Medulla oblongata (tissue), 1 donor: ENCODE results near the gene ATP2A2.
"Not testable (repeated sequence)": the region's sequence is repeated elsewhere in the genome, so short reads cannot be mapped to it uniquely, and the experiment has no call there.

Experiments
- DNase-seq: peaks from one replicate; pipeline ENCODE4 v3.0.0-alpha.2; 2015; ENCODE audit errors: extremely low spot score

The ATP2A2 gene

DNA sequence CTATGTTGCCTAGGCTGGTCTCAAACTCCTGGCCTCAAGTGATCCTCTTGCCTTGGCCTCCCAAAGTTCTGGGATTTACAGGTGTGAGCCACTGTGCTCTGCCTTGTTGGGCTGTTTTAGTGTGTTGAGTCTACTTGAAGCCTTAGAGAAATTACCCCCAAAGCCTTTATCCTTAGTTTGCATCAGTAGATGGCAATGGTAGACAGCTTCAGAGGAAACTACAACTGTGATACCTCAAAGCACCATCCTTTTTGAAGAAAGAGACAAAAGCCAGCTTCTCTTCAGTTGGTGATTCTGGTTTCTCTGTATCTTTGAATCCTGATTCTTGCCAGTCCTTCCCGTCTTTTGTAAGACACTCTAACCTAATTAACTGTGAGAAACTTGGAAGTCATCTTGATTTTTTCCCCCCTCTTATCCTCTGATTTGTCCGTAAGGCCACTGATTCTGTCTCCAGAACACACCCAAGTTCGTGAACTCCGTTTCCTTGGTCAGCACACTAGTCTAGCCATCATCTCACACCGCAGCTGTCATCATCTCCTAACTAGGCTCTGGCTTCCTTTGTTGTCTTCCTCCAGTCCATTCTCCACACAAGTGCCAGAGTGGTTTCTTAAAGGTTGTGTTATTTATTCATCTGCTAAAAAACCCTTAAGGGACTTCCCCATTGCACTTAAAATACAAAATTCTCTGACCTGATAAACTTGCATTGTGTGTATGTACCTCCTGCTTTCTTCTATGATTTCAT, 20.2 kb downstream of the ATP2A2 start:
- DNase-seq: no peak

DNA sequence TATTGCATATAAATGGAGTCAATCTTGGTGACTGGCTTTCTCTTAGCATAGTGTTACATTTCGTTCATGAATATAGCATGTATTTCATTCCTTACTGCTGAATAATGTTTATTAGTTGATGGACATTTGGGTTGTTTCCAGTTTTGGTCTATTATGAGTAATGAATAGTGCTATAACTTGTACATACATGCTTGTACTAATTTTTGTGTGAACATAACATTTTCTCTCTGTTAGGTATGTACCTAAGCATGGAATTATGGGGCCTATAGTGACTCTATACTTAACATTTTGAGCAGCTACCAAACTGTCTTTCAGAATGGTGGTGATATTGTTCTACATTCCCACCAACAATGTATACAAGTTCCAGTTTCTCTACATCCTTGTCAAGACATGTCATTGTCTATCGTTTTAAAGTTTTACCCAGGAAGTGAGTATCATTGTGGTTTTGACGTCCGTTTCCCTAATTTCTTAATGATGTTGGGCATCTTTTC, 23.1 kb downstream of the ATP2A2 start:
- no peak for DNase-seq

DNA sequence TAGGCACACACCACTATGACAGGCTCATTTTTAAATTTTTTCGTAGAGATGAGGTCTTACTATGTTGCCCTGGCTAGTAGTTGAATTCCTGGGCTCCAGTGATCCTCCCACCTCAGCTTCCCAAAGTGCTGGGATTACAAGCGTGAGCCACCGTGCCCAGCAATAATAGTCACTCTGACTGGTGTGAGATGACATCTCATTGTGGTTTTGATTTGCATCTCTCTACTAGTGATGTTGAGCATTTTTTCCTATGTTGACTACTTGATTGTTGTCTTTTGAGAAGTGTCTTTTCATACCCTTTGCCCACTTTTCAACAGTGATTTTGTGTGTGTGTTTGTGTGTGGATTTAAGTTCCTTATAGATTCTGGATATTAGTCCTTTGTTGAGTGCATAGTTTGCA, 26.3 kb downstream of the ATP2A2 start:
- no peak for DNase-seq

GRCh38 chr12:110310763-110311162, 29.7 kb downstream of the ATP2A2 start:
- DNase-seq: no peak

DNA sequence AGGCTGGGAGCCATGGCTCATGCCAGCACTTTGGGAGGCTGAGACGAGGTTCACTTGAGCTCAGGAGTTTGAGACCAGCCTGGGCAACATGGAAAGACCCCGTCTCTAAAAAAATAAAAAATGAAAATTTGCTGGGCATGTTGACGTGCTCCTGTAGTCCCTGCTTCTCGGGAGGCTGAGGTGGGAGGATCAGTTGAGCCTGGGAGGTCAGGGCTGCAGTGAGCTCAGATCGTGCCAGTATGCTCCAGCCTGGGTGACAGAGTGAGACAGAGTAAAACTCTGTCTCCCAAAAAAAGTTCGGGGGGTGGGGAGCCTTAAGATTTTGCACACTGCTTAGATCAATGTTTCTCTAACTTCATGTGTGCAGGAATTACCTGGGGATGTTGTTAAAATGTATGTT, 30.9 kb downstream of the ATP2A2 start:
- no peak for DNase-seq

DNA sequence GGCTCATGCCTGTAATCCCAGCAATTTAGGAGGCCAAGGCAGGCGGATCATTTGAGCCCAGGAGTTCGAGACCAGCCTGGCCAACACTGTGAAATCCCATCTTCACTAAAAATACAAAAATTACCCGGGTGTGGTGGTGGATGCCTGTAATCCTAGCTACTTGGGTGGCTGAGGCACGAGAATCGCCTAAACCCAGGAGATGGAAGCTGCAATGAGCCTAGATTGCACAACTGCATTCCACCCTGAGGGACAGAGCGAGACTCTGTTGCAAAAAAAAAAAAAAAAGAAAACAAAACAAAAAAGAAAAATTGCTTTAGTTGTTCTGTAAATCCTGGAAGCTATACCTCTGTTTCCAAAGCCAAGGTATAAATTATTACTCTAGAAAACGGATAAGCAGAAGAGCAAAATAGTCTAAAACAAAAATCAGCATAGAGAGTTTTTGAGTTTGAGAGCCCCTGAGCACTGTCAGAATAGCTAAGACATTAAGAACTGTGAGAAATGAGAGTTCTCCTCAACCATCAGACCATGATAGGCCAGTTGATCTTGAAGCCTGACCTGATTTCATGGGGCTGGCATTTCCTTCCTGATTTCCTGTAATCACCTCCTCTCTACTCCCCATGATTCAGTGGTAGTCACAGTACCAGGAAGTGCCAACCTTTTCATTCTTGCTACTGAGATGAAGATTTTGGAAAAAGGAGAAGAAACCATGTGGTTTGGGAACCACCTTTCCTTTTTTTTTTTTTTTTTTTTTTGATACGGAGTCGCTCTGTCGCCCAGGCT, 31.7 kb downstream of the ATP2A2 start:
- DNase-seq: no peak

DNA sequence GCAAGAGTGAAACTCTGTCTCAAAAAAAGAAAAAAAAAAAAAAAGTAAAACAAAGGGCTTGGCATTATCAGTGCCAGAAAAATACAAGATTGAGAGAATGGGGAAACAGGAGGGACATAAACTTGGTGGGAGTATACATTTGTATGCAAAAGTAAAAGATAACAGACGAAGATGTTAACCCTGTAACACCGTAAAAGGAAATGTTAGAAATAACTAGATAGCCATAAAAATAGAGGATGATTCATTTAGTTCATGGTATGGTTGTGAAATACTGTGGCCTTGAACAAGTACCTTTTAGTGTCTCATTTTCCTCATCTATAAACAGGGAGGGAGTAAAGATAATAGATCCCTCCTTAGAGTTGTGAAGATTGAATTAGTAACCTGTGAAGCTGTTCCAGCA, 33.3 kb downstream of the ATP2A2 start:
- no peak for DNase-seq

DNA sequence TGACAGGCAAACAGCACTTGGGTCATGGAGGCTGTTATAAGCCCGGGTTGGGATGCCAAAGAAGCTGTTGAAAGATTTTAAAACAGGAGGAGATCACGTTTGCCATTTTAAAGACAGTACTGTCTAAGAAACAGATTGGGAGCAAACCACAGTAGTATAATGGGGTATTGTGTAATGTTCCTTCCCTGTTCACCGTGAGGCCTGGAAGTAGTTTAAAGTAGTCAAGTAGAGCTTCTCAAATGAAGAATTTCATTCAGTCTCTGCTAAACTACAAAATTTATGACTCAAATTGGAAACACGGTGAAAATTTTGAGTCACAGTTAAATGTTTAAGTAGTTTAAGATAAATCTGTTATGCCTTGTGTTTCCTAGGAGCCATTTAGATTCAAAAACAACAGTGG, 35.8 kb downstream of the ATP2A2 start:
- peak; percentile 29 for DNase-seq

DNA sequence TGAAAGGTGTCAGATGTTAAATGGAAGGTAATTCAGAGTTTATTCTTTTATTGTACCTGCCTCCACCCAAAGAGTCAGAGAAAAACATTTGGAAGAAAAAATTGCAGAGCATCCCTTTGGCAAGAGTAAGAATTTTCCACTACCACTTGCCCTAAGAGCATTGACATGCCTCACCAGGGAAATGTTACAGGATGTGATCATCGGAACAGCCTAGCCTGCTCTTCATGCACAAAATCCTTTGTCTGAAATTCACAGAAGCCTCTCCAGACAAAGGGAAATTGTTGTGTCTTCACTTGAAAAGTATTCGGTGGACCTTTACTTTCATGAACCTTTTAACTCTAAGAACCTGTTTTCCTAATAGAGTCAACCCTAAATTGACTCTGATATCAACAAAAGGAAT, 36.9 kb downstream of the ATP2A2 start:
- DNase-seq: peak; percentile 37

DNA sequence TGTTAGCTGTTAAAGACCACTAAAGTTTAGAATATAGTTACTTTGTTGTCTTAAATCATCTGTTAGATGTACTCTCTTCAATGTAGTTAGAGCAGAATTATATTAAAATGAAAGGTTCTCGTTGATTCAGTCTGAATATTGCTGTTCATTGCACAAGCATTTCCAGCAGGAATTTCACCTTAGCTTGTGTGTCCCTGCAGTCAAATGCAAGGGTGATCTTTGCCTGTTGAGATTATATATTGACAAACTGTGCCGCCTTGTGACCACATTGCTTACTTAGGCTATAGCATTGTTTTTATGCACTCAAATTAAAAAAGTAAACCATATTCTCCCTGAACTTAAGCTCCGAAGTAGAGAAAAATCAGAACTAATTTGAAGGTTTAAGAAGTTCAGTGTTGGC, 39.5 kb downstream of the ATP2A2 start:
- DNase-seq: no peak

- no peak for DNase-seq
These were observed 48.7 kb downstream of the ATP2A2 start for GRCh38 chr12:110329710-110330109.

- DNase-seq: no peak
These were observed 49.1 kb downstream of the ATP2A2 start for GRCh38 chr12:110330124-110330523.

DNA sequence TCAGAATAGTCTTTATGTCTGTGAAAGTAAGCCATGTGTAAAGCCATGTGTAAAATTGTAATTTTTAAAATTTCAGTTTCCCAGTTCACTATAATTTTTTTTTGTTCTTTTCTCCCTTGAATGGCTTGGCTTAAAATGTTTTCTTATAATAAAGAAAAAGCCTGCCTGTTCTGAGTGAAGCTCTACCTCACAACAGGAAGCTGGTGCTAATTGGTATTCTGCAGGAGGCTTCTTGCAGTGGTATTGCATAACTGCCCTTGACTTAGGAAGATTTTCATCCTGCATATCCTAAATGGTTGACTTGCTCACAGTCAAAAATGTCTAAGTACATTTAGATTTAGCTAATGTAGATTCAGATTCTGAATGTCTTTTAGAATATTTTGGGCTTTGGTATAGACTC, 49.5 kb downstream of the ATP2A2 start:
- peak; percentile 36 for DNase-seq

- no peak for DNase-seq
These were observed 52.2 kb downstream of the ATP2A2 start for GRCh38 chr12:110333201-110333600.

DNA sequence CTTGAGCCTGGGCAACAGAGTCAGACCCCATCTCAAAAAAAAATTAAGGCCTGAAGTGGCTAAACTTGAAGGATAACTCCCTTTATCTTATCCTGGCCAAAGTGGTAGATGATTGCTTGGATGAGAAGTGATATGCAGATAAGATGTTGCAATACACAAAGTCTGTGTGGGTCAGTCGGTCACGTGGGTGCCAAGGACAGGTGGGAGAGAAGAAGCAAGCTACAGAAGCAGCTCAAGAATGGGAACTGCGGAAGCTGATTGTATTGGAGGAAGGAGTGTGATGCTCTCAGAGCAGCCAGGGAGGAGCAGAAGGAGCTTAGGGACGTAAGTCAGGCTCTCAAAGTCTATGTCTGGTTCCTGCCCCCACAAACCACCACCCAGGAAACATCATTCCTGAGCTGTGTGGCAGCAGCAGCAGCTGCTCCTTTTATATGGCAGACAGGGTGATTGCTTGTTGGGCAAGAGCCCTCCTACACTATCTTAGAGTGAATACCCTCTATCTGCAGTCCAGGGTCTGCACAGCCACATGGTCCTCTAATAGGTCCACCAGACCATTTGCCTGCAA, 54.5 kb downstream of the ATP2A2 start:
- DNase-seq: no peak

GRCh38 chr12:110337912-110338710, 57.1 kb downstream of the ATP2A2 start:
- no peak for DNase-seq

- no peak for DNase-seq
These were observed 57.7 kb downstream of the ATP2A2 start for GRCh38 chr12:110338754-110339153.

DNA sequence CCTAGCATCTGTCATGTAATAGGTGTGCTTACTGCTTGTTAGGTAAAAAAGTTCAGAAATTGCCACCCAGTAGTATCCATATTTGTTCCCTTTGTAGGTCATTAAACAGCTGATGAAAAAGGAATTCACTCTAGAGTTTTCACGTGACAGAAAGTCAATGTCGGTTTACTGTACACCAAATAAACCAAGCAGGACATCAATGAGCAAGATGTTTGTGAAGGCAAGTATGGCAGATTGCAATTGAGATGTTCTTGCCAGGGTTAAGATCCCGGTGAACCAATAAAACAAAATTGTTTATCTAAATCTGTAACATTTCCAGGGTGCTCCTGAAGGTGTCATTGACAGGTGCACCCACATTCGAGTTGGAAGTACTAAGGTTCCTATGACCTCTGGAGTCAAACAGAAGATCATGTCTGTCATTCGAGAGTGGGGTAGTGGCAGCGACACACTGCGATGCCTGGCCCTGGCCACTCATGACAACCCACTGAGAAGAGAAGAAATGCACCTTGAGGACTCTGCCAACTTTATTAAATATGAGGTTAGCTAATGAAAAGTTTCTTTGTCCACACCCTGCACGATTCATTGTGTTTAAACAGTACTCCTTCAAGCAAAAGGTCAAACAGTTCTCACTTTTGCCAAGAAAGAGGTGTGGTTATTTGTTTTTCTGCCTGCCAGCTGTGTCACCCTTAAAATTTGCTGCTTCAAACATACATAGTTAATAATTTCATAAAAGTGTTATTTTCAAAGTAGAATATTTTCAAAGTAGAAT, 58.3 kb downstream of the ATP2A2 start:
- no peak for DNase-seq

GRCh38 chr12:110340261-110340660, 59.2 kb downstream of the ATP2A2 start:
- not testable (repeated sequence) for DNase-seq

- DNase-seq: no peak
These were observed 59.7 kb downstream of the ATP2A2 start for GRCh38 chr12:110340706-110341105.

GRCh38 chr12:110342157-110342556, 61.1 kb downstream of the ATP2A2 start:
- DNase-seq: no peak
